Heart left ventricle (tissue), 13 donors: ENCODE data around the gene STIL.

Experiments
- CTCF ChIP-seq, 12 donors: fragments of 200-600 bp; sonication (generic) in 4 of 12; IDR thresholded peaks; one replicate each; pipeline versions ENCODE4 v1.5.0 to v1.8.0; 2018 to 2022; ENCODE audit warnings: antibody characterized with exemption in 12 of 12, mild to moderate bottlenecking in 5 of 12
- POLR2A ChIP-seq, 2 donors: fragments of 450-650 bp; IDR thresholded peaks; one replicate each; pipeline ENCODE4 v1.6.1; 2017; ENCODE audit warnings: antibody characterized with exemption in 2 of 2, mild to moderate bottlenecking in 2 of 2, moderate library complexity in 2 of 2
- donor health status: ischemic (EF 13 %, LVEDD 7.1; RV severe dilation, severe dysfunction).
- donor health status: DM: no; HTN: yes; CAD: no.
- donor health status: DM: no; HTN: no; CAD: no.
- donor health status: ischemic (EF 25% LVEDD 6.9; RV normal size, moderate dysfunction).
- donor health status: ischemic (EF 25% LVEDD 5.7; RV mildly dilated, moderate dysfunction).
- donor health status: ischemic (EF 35%, LVEDD 5.7; RV mildly dilated, moderate dysfunction).
- donor health status: nonischemic (EF 11% LVEDD 7.7; RV severe dilation, severe dysfunction).
- donor health status: DM: yes; HTN: yes; CAD: no.
- donor health status: PGD.
- donor health status: ischemic (EF 29% LVEDD 5.4; RV normal size, mild dysfunction).
- donor health status: nonischemic (EF 23%, LVEDD 6.1; RV moderate dilation, normal function).

DNA sequence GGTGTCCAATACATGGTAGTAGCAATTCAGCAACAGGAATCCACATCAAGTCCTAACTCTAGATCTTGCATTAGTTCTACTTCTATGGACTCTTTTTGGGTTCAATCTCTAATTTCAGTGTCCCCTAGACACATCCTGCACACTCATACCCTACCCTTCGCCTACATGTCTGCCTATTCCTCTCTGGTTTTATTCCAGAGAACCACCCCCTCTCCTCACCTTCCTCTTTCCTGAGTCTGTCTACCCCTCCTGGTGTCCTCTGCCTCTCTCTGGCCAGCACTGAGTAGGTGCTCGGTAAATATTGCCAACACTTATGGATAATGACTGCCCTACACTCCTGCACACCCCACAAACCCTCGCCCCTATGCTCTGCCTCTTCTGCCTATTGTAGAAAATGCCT lies 91.5 kb downstream of the STIL start:
- TF ChIP-seq CTCF (IDR thresholded peaks at IDR 0.05), result no peak
- TF ChIP-seq POLR2A (IDR thresholded peaks at IDR 0.05), result no peak
